Measurements from ENCODE around the gene GCA.
A peak's percentile ranks its signal among the peaks of the same experiment; 100 is the strongest.

Gene GCA, protein sequence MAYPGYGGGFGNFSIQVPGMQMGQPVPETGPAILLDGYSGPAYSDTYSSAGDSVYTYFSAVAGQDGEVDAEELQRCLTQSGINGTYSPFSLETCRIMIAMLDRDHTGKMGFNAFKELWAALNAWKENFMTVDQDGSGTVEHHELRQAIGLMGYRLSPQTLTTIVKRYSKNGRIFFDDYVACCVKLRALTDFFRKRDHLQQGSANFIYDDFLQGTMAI

DNA sequence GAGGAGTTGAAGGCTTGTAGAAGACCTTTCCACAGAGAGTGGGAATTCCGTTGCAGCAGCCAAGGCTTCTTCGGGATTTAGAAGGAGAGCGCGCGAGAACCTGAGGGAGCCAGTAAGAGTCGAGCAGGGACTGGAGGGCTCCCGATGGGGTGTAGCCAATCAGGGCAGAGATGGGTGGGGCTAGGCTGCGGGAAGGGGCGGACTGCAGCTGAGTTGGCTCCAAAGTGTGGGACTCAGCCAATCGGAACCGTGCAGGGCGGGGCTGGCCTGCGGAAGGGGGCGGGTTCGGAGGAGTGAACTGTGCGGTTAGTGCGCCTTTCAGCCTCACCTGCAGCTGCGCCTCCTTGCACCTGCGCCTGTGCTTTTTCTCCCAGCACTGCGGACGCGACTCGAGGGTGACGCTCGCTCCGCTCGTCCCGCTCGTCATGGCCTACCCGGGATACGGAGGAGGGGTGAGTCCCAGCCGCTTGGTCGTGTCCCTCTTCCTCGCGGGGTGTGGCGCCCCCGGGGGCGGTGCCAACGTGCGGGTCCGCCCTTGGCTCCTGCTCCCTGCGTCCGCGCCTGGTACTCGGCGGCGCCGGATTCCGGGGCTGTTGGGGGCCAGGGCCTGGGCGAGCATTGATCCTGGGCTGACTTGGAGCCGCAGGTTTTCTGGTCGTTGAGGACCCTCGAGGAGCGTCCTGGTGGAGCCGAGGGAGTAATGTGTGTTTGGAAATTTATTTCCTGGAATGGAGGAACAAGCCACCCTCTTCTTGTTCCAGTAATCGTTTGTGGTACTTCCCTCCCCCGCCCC lies at the start of gene GCA:
Gene GCA, plus strand, starts transcription at position 309 of the 793 bp plus-strand sequence. Its CDS starts 117 bp downstream, at position 426.
- DNase-seq (ENCODE audit: insufficient read length, low spot score) (no peak), FAIRE-seq (no peak)
- no peak for TF ChIP-seq CTCF (IDR thresholded peaks at IDR 0.05; ENCODE audit: insufficient read depth, missing control alignments)

GRCh38 chr2:162295009-162295408 lies 48.9 kb upstream of the GCA start:
- no peak for FAIRE-seq
- DNase-seq (ENCODE audit: insufficient read length, low spot score) = no peak
- TF ChIP-seq CTCF (IDR thresholded peaks at IDR 0.05; ENCODE audit: insufficient read depth, missing control alignments) = no peak

DNA sequence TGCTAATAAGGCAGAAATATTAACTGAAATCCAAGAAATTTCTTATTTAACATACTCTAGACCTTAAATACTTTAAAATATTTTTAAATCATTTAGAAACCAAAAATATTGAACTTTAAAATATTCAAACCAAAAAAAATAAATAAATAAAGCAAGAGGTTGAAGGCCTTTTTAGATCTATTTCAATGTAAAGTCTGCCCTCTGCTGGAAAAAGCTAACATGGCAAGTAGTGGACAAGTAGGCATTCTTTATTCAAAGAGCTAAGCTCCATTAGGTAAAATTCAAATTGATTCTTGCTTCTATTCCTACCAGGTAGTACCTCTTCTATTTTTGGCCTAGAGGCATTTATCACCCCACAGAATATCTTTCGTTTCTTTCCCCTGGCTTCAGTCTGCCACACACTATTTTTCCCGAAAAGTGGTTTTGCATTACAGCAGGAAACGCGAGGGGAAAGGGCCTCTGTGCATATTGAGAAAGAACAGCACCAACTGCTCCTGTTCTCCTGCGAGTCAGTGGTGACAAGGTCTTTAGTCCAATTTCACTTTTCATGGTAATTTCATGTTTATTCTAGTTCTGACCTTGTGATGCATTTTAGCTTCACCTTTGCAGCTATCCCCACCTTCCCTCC lies 45.9 kb upstream of the GCA start:
- DNase-seq (ENCODE audit: insufficient read length, low spot score) (no peak), FAIRE-seq (peak; percentile 61)
- TF ChIP-seq CTCF (IDR thresholded peaks at IDR 0.05; ENCODE audit: insufficient read depth, missing control alignments) = peak; percentile 83

- DNase-seq (ENCODE audit: insufficient read length, low spot score) = no peak
- no peak for FAIRE-seq
- no peak for TF ChIP-seq CTCF (IDR thresholded peaks at IDR 0.05; ENCODE audit: insufficient read depth, missing control alignments)
These were observed 45.1 kb upstream of the GCA start for GRCh38 chr2:162298669-162299335.

DNA sequence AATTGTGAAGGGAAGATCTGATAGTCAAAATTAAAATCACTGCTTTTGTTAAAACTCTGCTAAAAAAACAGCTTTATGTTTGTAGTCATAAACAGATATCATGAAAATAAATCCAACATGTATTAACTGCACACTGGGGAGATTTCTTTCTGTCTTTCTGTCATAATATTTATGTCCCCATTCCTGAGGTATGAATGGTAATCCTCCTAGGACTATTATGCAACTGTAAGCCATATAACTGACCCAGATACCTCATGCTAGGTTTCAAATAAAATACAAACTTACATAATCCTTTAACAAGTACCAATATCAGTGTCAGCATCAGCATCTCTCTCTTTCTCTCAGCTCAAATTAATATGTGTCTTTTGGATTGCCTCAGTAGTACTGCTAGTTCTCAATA lies 43.7 kb upstream of the GCA start:
- no peak for TF ChIP-seq CTCF (IDR thresholded peaks at IDR 0.05; ENCODE audit: insufficient read depth, missing control alignments)
- FAIRE-seq (no peak), DNase-seq (ENCODE audit: insufficient read length, low spot score) (no peak)

DNA sequence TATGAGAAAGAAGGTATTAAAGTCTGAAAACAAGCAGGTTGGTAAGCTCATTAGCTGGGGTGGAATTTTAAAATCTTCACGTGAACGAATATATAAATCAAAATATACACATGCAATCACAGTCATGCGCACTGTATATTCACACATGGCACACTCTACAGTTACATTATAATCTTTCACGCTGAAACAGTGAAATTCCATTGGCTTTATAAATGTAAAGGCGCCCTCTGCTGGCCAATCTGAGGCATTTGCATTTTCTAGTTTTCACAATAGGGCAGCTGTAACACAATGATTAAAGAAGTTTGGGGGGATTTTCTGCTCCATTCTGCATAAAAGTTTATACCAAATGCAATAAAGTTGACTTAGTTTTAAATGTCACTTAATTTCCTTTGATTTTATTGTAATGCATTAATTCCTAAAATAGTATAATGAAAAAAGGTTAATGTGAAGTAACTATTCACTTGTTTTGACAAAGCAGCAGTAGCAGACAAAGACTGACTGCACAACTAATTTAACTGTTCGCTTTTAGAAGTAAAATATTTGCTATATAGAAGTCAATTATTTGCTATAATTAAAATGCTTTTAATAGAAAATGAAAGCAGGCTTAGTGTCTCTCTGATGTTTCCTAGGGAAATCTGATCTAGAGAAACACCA lies 42.7 kb upstream of the GCA start:
- TF ChIP-seq CTCF (IDR thresholded peaks at IDR 0.05; ENCODE audit: insufficient read depth, missing control alignments) = peak; percentile 85
- DNase-seq (ENCODE audit: insufficient read length, low spot score) (no peak), FAIRE-seq (peak; percentile 78)
